MM.1S (cell line): ENCODE results near the gene ACBD6.

Experiments used
- CTCF ChIP-seq: fragments of 300-600 bp; sonication (generic); IDR thresholded peaks from 2 replicates; pipeline ENCODE4 v1.5.1; 2016; ENCODE audit warnings: antibody characterized with exemption, low read length, mixed read lengths
- EZH2 ChIP-seq: fragments of 300-600 bp; sonication (generic); optimal IDR thresholded peaks from 2 replicates; pipeline ENCODE3; 2017; ENCODE audit warnings: low read depth, mild to moderate bottlenecking, antibody characterized with exemption, low read length, mixed read lengths

GRCh38 chr1:180494370-180494769, 8.0 kb downstream of the ACBD6 start:
- TF ChIP-seq CTCF (no peak), EZH2 (no peak)
